OCI-LY7 (cell line): Measurements from ENCODE around the gene VEPH1. TPM values are rescaled to one million over a fixed set of nuclear protein-coding genes. Genes with fewer than 3 reads are reported as not detected.

Source experiments
- BruUV-seq: library from RNA; stranded (reverse); fragments of 400-500 nt; replicated peaks from 2 replicates; lab custom pipeline; 2021; lab: Mats Ljungman, UMichigan
- CTCF ChIA-PET: fragments of 300-600 bp; sonication (Branson Sonifier 250); formaldehyde crosslinking; loops from one replicate; lab custom pipeline; 2022; ENCODE audit warnings: antibody characterized with exemption; ENCODE audit not compliant: unreplicated experiment; lab: Charles Lee
- POLR2A ChIA-PET: fragments of 300-600 bp; sonication (Branson Sonifier 250); formaldehyde crosslinking; loops from one replicate; lab custom pipeline; 2022; ENCODE audit warnings: antibody characterized with exemption; lab: Charles Lee
- DNase-seq: peaks from one replicate; pipeline ENCODE4 v3.0.0-alpha.2; 2015; ENCODE audit warnings: low spot score
- H2AFZ ChIP-seq: fragments of 200-600 bp; sonication (generic), shearing (Covaris generic); 2 replicates; pipeline ENCODE4 v1.6.1; 2014; ENCODE audit warnings: mild to moderate bottlenecking, antibody characterized with exemption, low read length, moderate library complexity
- H3K27ac ChIP-seq: fragments of 200-600 bp; sonication (generic); 2 replicates; pipeline ENCODE4 v1.5.1; 2014; ENCODE audit warnings: mixed run types, low read depth, mild to moderate bottlenecking, moderate library complexity, low read length, inconsistent platforms; ENCODE audit not compliant: poor library complexity, severe bottlenecking
- H3K36me3 ChIP-seq: fragments of 200-600 bp; sonication (generic); 2 replicates; pipeline ENCODE4 v1.6.1; 2014; ENCODE audit warnings: mild to moderate bottlenecking, antibody characterized with exemption, low read length, moderate library complexity, mixed read lengths; ENCODE audit not compliant: insufficient read depth
- H3K4me1 ChIP-seq: fragments of 200-600 bp; sonication (generic); 2 replicates; pipeline ENCODE4 v1.5.1; 2014; ENCODE audit warnings: mild to moderate bottlenecking, low read length; ENCODE audit not compliant: insufficient read depth, poor library complexity, severe bottlenecking
- H3K4me2 ChIP-seq: fragments of 200-600 bp; sonication (generic); 2 replicates; pipeline ENCODE4 v1.6.1; 2014; ENCODE audit warnings: mild to moderate bottlenecking, low read length
- H3K4me3 ChIP-seq: fragments of 200-600 bp; sonication (generic); 2 replicates; pipeline ENCODE4 v1.5.1; 2014; ENCODE audit warnings: mild to moderate bottlenecking, low read depth, low read length; ENCODE audit not compliant: poor library complexity, severe bottlenecking
- H3K79me2 ChIP-seq: fragments of 200-600 bp; sonication (generic); 2 replicates; pipeline ENCODE4 v1.6.1; 2016; ENCODE audit warnings: low read depth, mild to moderate bottlenecking, low read length, moderate library complexity, mixed read lengths; ENCODE audit not compliant: insufficient read depth
- H3K9me2 ChIP-seq: fragments of 200-600 bp; sonication (generic); 2 replicates; pipeline ENCODE4 v1.6.1; 2016; ENCODE audit warnings: mild to moderate bottlenecking, low read length, mixed read lengths; ENCODE audit not compliant: insufficient read depth
- H3K9me3 ChIP-seq: fragments of 200-600 bp; sonication (generic); 2 replicates; pipeline ENCODE4 v1.6.1; 2014; ENCODE audit warnings: mild to moderate bottlenecking, mixed run types, low read length, mixed read lengths
- H4K20me1 ChIP-seq: fragments of 200-600 bp; sonication (generic); 2 replicates; pipeline ENCODE4 v1.6.1; 2014; ENCODE audit warnings: mild to moderate bottlenecking, antibody characterized with exemption, low read length, moderate library complexity, mixed read lengths; ENCODE audit not compliant: insufficient read depth
- CTCF ChIP-seq: fragments of 200-600 bp; sonication (generic); conservative IDR thresholded peaks from 2 replicates; pipeline ENCODE4 v1.5.1; 2014; ENCODE audit warnings: mild to moderate bottlenecking, antibody characterized with exemption, low read length, moderate library complexity, mixed read lengths
- EZH2phosphoT487 ChIP-seq: fragments of 200-600 bp; sonication (generic); IDR thresholded peaks from 2 replicates; pipeline ENCODE4 v1.6.1; 2018; ENCODE audit warnings: low read depth, borderline replicate concordance, mild to moderate bottlenecking, mixed run types, antibody characterized with exemption, low read length, moderate library complexity, mixed read lengths
- intact Hi-C: fragments of 100-400 bp; cut with micrococcal nuclease; formaldehyde crosslinking; loops from one replicate; pipeline ENCODE4 v1.10.0; 2022; ENCODE audit not compliant: unreplicated experiment
- total RNA-seq, 2 experiments: library from RNA; depleted of rRNA in 1 of 2; stranded (reverse); fragments of >200 nt in 1 of 2; shearing (Covaris generic) in 1 of 2; gene quantifications; 2 replicates each; pipeline ENCODE4 v1.2.3, GENCODE V29; 2014 to 2022

The VEPH1 gene
- total RNA-seq, 2 experiments from 2014 or later = not detected

- no peaks in the 10 kb centered on the region for H4K20me1 ChIP-seq
- no peaks in the 10 kb centered on the region for H3K9me2 ChIP-seq
- H2AFZ ChIP-seq = no peak overlapping the region
- no peaks in the 10 kb centered on the region for H3K36me3 ChIP-seq
- H3K4me3 ChIP-seq = no peak overlapping the region
- intact Hi-C loops = no loop called here
- H3K4me2 ChIP-seq = no peak overlapping the region
- no peak overlapping the region for H3K27ac ChIP-seq
- BruUV-seq = no TSS peak
- ChIA-PET POLR2A (no interaction called here), CTCF (no interaction called here)
- no peaks in the 10 kb centered on the region for H3K4me1 ChIP-seq
- DNase-seq = no peak
- H3K79me2 ChIP-seq = no peaks in the 10 kb centered on the region
- H3K9me3 ChIP-seq = no peaks in the 10 kb centered on the region
- TF ChIP-seq CTCF (no peak), EZH2phosphoT487 (no peak)
Observed at GRCh38 chr3:157285966-157286365, 217.2 kb downstream of the VEPH1 start.

- TF ChIP-seq EZH2phosphoT487 (no peak), CTCF (no peak)
- CTCF ChIA-PET = no interaction called here
- DNase-seq = no peak
Observed at GRCh38 chr3:157285141-157285540, 218.1 kb downstream of the VEPH1 start.

GRCh38 chr3:157284688-157285087, 218.5 kb downstream of the VEPH1 start:
- CTCF ChIA-PET = no interaction called here

More at GRCh38 chr3:157285141-157285540, 218.1 kb downstream of the VEPH1 start:
- H3K4me2 ChIP-seq = no peak overlapping the region
- H3K4me1 ChIP-seq = no peaks in the 10 kb centered on the region
- H3K79me2 ChIP-seq = no peaks in the 10 kb centered on the region
- intact Hi-C loops = no loop called here
- no peak overlapping the region for H2AFZ ChIP-seq
- no TSS peak for BruUV-seq
- no peaks in the 10 kb centered on the region for H3K9me3 ChIP-seq
- POLR2A ChIA-PET = interaction anchor here (0.8 to 1.0 kb wide), 2 partner anchors 10 to 11 kb away, joined by 3 read pairs; no protein-coding TSS in a partner anchor
- no peaks in the 10 kb centered on the region for H3K36me3 ChIP-seq
- no peak overlapping the region for H3K4me3 ChIP-seq
- H3K9me2 ChIP-seq = no peaks in the 10 kb centered on the region
- H3K27ac ChIP-seq = no peak overlapping the region
- no peaks in the 10 kb centered on the region for H4K20me1 ChIP-seq

More at GRCh38 chr3:157284688-157285087, 218.5 kb downstream of the VEPH1 start:
- TF ChIP-seq EZH2phosphoT487 (no peak), CTCF (no peak)
- no peak overlapping the region for H2AFZ ChIP-seq
- DNase-seq = no peak
- no TSS peak for BruUV-seq
- no peaks in the 10 kb centered on the region for H3K36me3 ChIP-seq
- H3K9me3 ChIP-seq = no peaks in the 10 kb centered on the region
- H4K20me1 ChIP-seq = no peaks in the 10 kb centered on the region
- no peaks in the 10 kb centered on the region for H3K9me2 ChIP-seq
- POLR2A ChIA-PET = interaction anchor here (0.8 to 1.0 kb wide), 2 partner anchors 10 to 12 kb away, joined by 3 read pairs; no protein-coding TSS in a partner anchor
- no peaks in the 10 kb centered on the region for H3K4me1 ChIP-seq
- H3K27ac ChIP-seq = no peak overlapping the region
- intact Hi-C loops = no loop called here
- no peaks in the 10 kb centered on the region for H3K79me2 ChIP-seq
- H3K4me2 ChIP-seq = no peak overlapping the region
- no peak overlapping the region for H3K4me3 ChIP-seq
